ENCODE measurements around the gene TUBA4A.

DNA sequence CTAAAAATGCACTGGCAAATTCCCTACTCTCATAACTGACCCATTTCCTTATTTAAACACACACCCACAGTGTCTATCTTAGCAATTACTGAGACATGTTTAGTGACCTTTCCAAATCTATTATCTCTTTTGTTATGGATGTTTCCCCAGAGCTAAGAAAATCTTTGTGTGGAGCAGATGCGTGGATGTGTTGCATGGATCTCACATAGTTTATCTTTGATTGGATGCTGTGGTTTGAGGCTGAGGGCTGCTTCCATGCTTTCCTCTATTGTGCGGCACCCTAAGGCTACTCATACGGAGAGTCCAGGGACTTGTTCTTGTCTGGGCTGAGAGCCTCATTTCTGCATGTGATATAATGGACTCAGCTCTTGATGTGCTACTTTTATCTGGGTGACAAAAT is 19.4 kb downstream of the TUBA4A start:
- TF ChIP-seq POLR2A (IDR thresholded peaks at IDR 0.05) (no peak), POLR2AphosphoS5 (IDR thresholded peaks at IDR 0.05) (no peak), EP300 (IDR thresholded peaks at IDR 0.05) (no peak)
- TF ChIP-seq, protein P1, sequence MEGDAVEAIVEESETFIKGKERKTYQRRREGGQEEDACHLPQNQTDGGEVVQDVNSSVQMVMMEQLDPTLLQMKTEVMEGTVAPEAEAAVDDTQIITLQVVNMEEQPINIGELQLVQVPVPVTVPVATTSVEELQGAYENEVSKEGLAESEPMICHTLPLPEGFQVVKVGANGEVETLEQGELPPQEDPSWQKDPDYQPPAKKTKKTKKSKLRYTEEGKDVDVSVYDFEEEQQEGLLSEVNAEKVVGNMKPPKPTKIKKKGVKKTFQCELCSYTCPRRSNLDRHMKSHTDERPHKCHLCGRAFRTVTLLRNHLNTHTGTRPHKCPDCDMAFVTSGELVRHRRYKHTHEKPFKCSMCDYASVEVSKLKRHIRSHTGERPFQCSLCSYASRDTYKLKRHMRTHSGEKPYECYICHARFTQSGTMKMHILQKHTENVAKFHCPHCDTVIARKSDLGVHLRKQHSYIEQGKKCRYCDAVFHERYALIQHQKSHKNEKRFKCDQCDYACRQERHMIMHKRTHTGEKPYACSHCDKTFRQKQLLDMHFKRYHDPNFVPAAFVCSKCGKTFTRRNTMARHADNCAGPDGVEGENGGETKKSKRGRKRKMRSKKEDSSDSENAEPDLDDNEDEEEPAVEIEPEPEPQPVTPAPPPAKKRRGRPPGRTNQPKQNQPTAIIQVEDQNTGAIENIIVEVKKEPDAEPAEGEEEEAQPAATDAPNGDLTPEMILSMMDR (IDR thresholded peaks at IDR 0.05): no peak
